ENCODE data around the gene LRMDA.

GRCh38 chr10:75974080-75974479 lies 542.7 kb downstream of the LRMDA start:
- TF ChIP-seq CTCF (IDR thresholded peaks at IDR 0.05) (no peak), EZH2 (IDR thresholded peaks at IDR 0.05; ENCODE audit: borderline replicate concordance, insufficient read depth, low read depth, low read length, poor library complexity, severe bottlenecking) (no peak)
